Ectodermal cell (in vitro differentiated cells): Measurements from ENCODE around the gene PTPN2.
"Not testable (repeated sequence)": the region's sequence is repeated elsewhere in the genome, so short reads cannot be mapped to it uniquely, and the experiment has no call there.

Source experiments
- H3K27ac ChIP-seq: 2 replicates; pipeline ENCODE4 v1.7.0; 2013; ENCODE audit warnings: mild to moderate bottlenecking, low read depth, low read length; ENCODE audit not compliant: insufficient read depth, poor library complexity, severe bottlenecking
- H3K27me3 ChIP-seq: 2 replicates; pipeline ENCODE4 v1.7.0; 2013; ENCODE audit warnings: mild to moderate bottlenecking, low read length; ENCODE audit not compliant: insufficient read depth, control insufficient read depth, poor library complexity, severe bottlenecking
- H3K36me3 ChIP-seq: one replicate; pipeline ENCODE4 v1.7.0; 2013; ENCODE audit warnings: low read length; ENCODE audit not compliant: control insufficient read depth, insufficient read depth
- H3K4me1 ChIP-seq: one replicate; pipeline ENCODE4 v1.7.0; 2013; ENCODE audit warnings: low read length; ENCODE audit not compliant: control insufficient read depth, insufficient read depth
- H3K4me3 ChIP-seq: 2 replicates; pipeline ENCODE4 v1.7.0; 2013; ENCODE audit warnings: low read depth, low read length, control low read depth; ENCODE audit not compliant: insufficient read depth
- H3K9me3 ChIP-seq: 2 replicates; pipeline ENCODE4 v1.7.0; 2013; ENCODE audit warnings: mild to moderate bottlenecking, low read length, moderate library complexity; ENCODE audit not compliant: control insufficient read depth
- WGBS, 2 experiments: methylation state at CpG; one replicate each; pipeline ENCODE4 v1.1.7; 2013; ENCODE audit warnings: missing lambda C conversion rate in 2 of 2; 5-methylcytosine and 5-hydroxymethylcytosine counted together

Gene PTPN2

DNA sequence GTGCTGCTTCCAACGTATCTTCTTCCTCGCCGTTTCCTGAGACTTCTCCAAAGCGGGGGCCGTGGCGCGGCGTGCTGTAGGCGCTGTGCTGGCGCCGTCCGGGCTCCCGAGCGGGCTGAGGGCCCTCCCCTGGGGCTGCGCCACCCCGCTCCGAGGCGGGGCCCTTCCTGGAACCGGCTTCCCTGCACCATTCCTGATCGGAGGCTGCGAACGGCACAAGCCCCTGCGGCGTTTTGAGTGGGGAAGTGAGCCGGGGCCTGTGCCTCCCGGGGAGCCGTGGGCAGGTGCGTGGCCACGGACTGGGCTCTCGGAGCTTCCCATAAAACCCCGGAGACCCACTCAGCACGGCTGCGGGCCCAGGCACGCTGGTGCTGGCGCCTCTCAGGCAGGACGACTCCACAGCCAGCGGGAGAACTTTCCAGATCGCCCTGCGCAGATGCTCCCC, 106.5 kb downstream of the PTPN2 start:
- Histone ChIP-seq H3K4me3 (peak overlapping the region; percentile 21), H3K36me3 (no peaks in the 10 kb centered on the region), H3K9me3 (no peaks in the 10 kb centered on the region), H3K27me3 (peaks cover 18% of the 10 kb centered on the region), H3K4me1 (no peaks in the 10 kb centered on the region), H3K27ac (no peak overlapping the region)
- 68% methylated on average over 39 of the region's 39 CpGs for WGBS, 2 experiments

DNA sequence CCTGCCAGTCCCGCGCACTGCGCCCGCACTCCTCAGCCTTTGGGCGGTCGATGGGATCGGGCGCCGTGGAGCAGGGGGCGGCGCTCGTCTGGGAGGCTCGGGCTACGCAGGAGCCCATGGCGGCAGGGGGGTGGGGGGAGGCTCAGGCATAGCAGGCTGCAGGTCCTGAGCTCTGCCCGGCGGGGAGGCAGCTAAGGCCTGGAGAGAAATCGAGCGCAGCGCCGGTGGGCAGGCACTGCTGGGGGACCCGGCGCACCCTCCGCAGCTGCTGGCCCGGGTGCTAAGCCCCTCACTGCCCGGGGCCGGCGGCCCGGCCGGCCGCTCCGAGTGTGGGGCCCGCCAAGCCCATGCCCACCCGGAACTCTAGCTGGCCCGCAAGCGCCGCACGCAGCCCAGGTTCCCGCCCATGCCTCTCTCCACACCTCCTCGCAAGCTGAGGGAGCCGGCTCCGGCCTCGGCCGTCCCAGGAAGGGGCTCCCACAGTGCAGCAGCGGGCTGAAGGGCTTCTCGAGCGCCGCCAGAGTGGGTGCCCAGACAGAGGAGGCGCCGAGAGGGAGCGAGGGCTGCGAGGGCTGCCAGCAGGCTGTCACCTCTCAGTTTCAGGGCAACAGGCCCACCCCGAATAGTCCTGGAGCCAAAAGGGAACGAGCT, 107.1 kb downstream of the PTPN2 start:
- WGBS, 2 experiments = 67 to 73% methylated on average over 54 of the region's 54 CpGs
- H3K27me3 ChIP-seq = peaks cover 18% of the 10 kb centered on the region
- H3K4me1 ChIP-seq = no peaks in the 10 kb centered on the region
- no peaks in the 10 kb centered on the region for H3K36me3 ChIP-seq
- H3K27ac ChIP-seq = no peak overlapping the region
- no peaks in the 10 kb centered on the region for H3K9me3 ChIP-seq
- peak overlapping the region; percentile 21 for H3K4me3 ChIP-seq

DNA sequence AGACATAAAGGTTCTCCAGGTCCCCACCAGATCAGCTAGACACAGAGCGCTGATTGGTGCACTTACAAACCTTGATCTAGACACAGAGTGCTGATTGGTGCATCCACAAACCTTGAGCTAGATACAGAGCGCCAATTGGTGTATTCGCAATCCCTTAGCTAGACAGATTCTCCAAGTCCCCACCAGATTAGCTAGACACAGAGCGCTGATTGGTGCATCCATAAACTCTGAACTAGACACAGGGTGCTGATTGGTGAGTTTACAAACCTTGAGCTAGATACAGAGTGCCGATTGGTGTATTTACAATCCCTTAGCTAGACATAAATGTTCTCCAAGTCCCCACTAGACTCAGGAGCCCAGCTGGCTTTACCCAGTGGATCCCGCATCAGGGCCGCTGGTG, 107.6 kb downstream of the PTPN2 start:
- WGBS, 2 experiments = 87 to 92% methylated on average over 7 of the region's 7 CpGs
- not testable (repeated sequence) for H3K36me3 ChIP-seq, H3K9me3 ChIP-seq, H3K4me3 ChIP-seq, H3K27ac ChIP-seq, H3K4me1 ChIP-seq
- peaks cover 18% of the 10 kb centered on the region for H3K27me3 ChIP-seq

DNA sequence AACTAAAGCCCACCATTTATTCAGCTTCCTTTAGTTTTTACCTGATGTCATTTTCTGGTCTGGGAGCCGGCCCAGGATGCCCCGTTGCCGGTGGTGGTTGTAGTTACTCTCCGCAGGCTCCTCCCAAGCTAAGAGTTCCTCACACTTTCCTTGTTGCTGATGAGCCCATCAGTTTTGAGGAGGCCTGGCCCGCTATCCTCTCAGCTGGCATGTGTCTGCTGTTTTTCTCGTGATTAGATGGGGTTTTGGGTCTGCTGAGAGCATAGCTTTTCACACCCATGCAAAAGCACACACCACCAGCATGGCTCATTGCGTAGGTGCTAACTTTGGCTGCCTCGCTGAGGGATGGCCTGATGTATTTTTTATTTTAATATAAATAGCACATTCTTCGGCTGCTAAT, 109.1 kb downstream of the PTPN2 start:
- no peaks in the 10 kb centered on the region for H3K36me3 ChIP-seq
- no peaks in the 10 kb centered on the region for H3K9me3 ChIP-seq
- no peak overlapping the region for H3K4me3 ChIP-seq
- no peak overlapping the region for H3K27ac ChIP-seq
- no peaks in the 10 kb centered on the region for H3K4me1 ChIP-seq
- H3K27me3 ChIP-seq = peaks cover 18% of the 10 kb centered on the region
- WGBS, 2 experiments = 89 to 94% methylated on average over 9 of the region's 9 CpGs

DNA sequence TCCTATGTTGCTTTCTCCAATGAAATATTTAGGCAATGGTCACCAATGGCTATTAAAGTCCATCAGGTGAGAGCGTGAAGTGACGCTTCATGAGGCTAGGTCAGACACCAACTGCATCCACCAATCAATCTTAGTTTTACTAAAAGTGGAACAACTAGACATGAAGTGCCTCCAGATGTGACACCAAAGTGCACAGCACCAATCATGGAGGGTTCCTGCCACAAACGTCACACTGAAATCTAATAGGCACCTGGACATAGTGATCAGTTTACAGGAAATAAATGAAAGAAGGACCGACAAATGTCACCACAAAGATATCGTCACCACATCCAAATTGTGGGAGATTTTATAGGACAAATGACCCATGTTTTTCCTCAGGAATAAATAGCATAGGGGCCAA, 110.7 kb downstream of the PTPN2 start:
- Histone ChIP-seq H3K27me3 (peaks cover 16% of the 10 kb centered on the region), H3K27ac (no peak overlapping the region), H3K4me3 (no peak overlapping the region), H3K4me1 (no peaks in the 10 kb centered on the region), H3K36me3 (no peaks in the 10 kb centered on the region), H3K9me3 (no peaks in the 10 kb centered on the region)
- WGBS, 2 experiments = 94 to 97% methylated on average over 5 of the region's 5 CpGs

DNA sequence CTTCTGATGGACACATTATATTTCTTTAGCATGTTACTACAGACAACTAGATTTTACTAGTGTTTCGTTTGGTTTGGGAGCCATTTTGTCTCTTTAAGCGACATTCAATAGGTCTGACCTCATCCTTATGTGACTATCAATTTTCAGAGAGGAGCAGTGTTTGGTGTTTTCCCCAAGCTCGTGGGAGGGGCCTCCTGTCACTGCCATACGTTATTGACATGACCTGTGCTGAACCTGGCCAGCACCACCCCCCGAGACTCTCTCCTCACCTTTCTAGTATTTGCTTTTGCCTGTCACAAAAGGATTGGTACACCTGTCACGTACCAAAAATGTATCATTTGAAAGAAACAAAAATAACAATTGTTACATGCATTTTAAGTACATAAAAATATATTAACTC, 111.9 kb downstream of the PTPN2 start:
- WGBS, 2 experiments = 88 to 97% methylated on average over 5 to 6 of the region's 6 CpGs
- H3K9me3 ChIP-seq = no peaks in the 10 kb centered on the region
- H3K4me3 ChIP-seq = no peak overlapping the region
- H3K4me1 ChIP-seq = no peaks in the 10 kb centered on the region
- H3K36me3 ChIP-seq = no peaks in the 10 kb centered on the region
- H3K27ac ChIP-seq = no peak overlapping the region
- H3K27me3 ChIP-seq = peaks cover 4% of the 10 kb centered on the region

DNA sequence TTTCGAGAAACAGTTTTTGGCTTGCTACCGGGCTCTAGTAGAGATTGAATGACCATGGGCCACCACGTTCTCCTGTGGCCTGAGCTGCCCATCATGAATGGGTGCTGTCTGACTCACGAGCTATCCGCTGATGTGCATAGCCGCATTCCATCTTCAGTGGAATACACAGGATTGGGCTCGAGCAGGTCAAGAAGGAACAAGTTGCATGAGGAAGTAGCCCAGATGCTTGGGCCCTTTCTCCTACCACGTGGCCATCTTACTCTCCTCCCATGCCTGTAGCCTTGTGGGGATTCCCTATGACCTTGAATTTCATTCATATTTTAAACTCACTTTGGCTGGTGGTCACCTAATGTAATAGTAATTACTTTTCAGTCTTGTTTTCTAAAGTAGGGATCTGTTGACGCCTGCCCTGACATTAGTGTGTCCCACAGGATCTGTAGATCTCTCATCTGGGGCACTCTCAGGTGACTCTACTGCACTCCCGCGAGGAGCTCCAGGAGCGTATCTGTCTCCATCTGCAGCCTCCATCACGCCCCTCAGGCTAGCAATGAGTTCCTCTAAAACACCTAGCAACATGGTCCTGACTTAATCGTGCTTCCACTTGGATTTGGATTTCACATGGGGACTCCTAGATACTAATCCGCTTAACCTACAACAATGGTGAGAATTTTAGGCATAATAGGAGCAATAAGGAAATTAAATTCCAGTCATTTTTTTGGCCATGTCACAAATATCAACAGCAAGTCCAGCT, 113.4 kb downstream of the PTPN2 start:
- no peaks in the 10 kb centered on the region for H3K4me1 ChIP-seq
- no peak overlapping the region for H3K27ac ChIP-seq
- no peak overlapping the region for H3K4me3 ChIP-seq
- no peaks in the 10 kb centered on the region for H3K9me3 ChIP-seq
- no peaks in the 10 kb centered on the region for H3K36me3 ChIP-seq
- WGBS, 2 experiments = 91 to 95% methylated on average over 15 of the region's 15 CpGs
- H3K27me3 ChIP-seq = no peaks in the 10 kb centered on the region

DNA sequence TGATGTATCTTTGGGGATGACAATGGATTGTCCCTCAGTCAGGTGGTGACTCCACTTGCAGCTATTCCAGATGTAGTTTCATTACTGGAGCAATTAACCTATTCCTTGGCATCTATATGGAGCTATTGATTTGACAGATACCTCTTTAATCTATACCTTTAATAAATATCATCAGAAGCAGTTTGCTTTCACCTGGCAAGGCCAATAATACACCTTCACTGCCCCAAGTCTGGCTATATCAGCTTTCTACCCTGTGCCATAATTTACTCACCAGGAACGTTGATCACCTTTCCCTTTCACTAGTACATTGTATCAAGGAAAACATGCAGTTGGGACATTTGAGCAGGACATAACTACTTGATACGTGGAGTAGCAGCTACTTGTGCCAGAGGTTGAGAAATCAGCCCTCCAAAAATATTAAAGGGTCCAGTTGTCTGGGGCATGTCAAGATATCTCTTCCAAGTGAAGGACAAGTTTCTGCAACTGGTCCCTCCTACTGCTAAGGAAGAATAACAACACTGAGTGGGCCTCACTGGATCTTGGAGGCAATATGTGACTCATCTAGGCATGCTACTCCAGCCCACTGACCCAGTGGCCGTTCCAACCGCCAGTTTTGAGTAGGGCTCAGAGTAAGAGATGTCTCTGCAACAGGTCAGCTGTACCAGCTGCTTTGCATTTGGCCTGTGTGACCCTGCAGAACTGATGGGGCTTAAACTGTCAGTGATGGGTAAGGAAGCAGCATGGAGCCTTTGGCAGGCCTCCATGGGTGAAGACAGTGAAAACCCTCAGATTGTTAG, 114.2 kb downstream of the PTPN2 start:
- H3K4me3 ChIP-seq = no peak overlapping the region
- no peaks in the 10 kb centered on the region for H3K36me3 ChIP-seq
- 74 to 78% methylated on average over 4 of the region's 4 CpGs for WGBS, 2 experiments
- H3K4me1 ChIP-seq = no peaks in the 10 kb centered on the region
- no peaks in the 10 kb centered on the region for H3K27me3 ChIP-seq
- H3K27ac ChIP-seq = no peak overlapping the region
- H3K9me3 ChIP-seq = no peaks in the 10 kb centered on the region

DNA sequence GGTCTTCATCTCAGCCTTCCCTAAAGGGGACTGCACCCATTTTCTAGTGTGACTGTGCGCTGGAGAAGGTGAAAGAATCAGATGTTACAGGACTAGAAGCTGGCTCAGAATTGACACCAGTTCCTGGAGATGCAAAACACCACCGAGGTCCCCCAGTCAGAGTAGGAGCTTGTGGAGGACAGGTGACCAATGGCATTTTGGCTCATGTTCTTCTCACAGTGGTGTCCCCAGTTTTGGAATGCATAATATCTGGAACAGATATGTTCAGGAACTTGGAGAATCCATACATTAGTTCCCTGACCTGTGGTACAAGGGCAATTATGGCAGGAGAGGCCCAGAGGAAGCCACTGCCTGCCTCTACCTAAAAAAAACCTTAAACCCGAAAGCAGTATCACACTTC, 114.9 kb downstream of the PTPN2 start:
- Histone ChIP-seq H3K27me3 (no peaks in the 10 kb centered on the region), H3K9me3 (no peaks in the 10 kb centered on the region), H3K4me3 (no peak overlapping the region), H3K27ac (no peak overlapping the region), H3K36me3 (no peaks in the 10 kb centered on the region), H3K4me1 (no peaks in the 10 kb centered on the region)
- WGBS, 2 experiments = 89 to 91% methylated on average over 3 of the region's 3 CpGs

DNA sequence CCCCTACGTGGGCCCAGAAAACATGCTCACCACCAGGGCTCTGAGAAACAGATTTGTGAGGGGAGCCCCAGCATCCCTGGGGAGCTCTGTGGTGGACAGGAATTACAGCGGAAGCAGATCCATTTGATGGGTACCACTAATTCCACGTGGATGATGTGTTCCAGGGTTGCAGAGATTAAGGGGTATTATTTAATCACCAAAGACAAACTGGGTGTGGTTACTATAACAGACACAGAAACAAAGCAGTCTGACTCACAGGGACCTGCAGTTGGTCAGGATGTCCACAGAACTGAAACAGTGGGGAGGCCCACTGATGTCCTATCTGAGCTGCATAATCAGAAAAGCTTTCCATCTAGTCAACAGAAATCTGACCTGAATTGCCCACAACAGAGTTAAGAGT, 115.4 kb downstream of the PTPN2 start:
- no peaks in the 10 kb centered on the region for H3K27me3 ChIP-seq
- no peaks in the 10 kb centered on the region for H3K4me1 ChIP-seq
- no peak overlapping the region for H3K27ac ChIP-seq
- no peaks in the 10 kb centered on the region for H3K36me3 ChIP-seq
- no peak overlapping the region for H3K4me3 ChIP-seq
- WGBS, 2 experiments = 87 to 90% methylated on average over 3 of the region's 3 CpGs
- H3K9me3 ChIP-seq = no peaks in the 10 kb centered on the region
